ENCODE data around the gene KIF25. TPM values are rescaled to one million over a fixed set of nuclear protein-coding genes. Genes with fewer than 3 reads are reported as not detected.

Gene KIF25
- total and polyA plus RNA-seq, 7 donors = 0.50 to 0.54 TPM; not detected in 5

- H3K27ac ChIP-seq = no peak overlapping the region
- H3K4me1 ChIP-seq = no peaks in the 10 kb centered on the region
- H3K27me3 ChIP-seq = no peaks in the 10 kb centered on the region
- no peaks in the 10 kb centered on the region for H3K36me3 ChIP-seq
- no peak overlapping the region for H3K4me3 ChIP-seq
- TF ChIP-seq POLR2A (IDR thresholded peaks at IDR 0.05) = no peak
- TF ChIP-seq EP300 (IDR thresholded peaks at IDR 0.05) = no peak
- TF ChIP-seq POLR2AphosphoS5 (IDR thresholded peaks at IDR 0.05) = no peak
- TF ChIP-seq, protein P1, sequence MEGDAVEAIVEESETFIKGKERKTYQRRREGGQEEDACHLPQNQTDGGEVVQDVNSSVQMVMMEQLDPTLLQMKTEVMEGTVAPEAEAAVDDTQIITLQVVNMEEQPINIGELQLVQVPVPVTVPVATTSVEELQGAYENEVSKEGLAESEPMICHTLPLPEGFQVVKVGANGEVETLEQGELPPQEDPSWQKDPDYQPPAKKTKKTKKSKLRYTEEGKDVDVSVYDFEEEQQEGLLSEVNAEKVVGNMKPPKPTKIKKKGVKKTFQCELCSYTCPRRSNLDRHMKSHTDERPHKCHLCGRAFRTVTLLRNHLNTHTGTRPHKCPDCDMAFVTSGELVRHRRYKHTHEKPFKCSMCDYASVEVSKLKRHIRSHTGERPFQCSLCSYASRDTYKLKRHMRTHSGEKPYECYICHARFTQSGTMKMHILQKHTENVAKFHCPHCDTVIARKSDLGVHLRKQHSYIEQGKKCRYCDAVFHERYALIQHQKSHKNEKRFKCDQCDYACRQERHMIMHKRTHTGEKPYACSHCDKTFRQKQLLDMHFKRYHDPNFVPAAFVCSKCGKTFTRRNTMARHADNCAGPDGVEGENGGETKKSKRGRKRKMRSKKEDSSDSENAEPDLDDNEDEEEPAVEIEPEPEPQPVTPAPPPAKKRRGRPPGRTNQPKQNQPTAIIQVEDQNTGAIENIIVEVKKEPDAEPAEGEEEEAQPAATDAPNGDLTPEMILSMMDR (IDR thresholded peaks at IDR 0.05) = no peak
- no peak for DNase-seq
- no peaks in the 10 kb centered on the region for H3K9me3 ChIP-seq
- WGBS, 2 donors = 84 to 93% methylated on average over 3 of the region's 3 CpGs
- intact Hi-C loops (cut with DNase I) = no loop called here
Measured at GRCh38 chr6:167980911-167981580, 16.4 kb upstream of the KIF25 start.

GRCh38 chr6:167981916-167982462 is 15.5 kb upstream of the KIF25 start:
- no peaks in the 10 kb centered on the region for H3K4me1 ChIP-seq
- DNase-seq = no peak
- no peaks in the 10 kb centered on the region for H3K36me3 ChIP-seq
- H3K4me3 ChIP-seq = no peak overlapping the region
- intact Hi-C loops (cut with DNase I) = no loop called here
- no peak for TF ChIP-seq POLR2AphosphoS5 (IDR thresholded peaks at IDR 0.05)
- TF ChIP-seq EP300 (IDR thresholded peaks at IDR 0.05) = no peak
- no peak for TF ChIP-seq POLR2A (IDR thresholded peaks at IDR 0.05)
- TF ChIP-seq, protein P1 (IDR thresholded peaks at IDR 0.05) = no peak
- no peak overlapping the region for H3K27ac ChIP-seq
- 84 to 89% methylated on average over 7 of the region's 7 CpGs for whole genome bisulfite sequencing, 2 donors
- H3K9me3 ChIP-seq = no peaks in the 10 kb centered on the region
- H3K27me3 ChIP-seq = no peaks in the 10 kb centered on the region

- TF ChIP-seq POLR2A (IDR thresholded peaks at IDR 0.05) (no peak), POLR2AphosphoS5 (IDR thresholded peaks at IDR 0.05) (no peak), EP300 (IDR thresholded peaks at IDR 0.05) (no peak)
- TF ChIP-seq, protein P1 (IDR thresholded peaks at IDR 0.05) = no peak
- Histone ChIP-seq H3K27ac (no peak overlapping the region), H3K4me3 (no peak overlapping the region), H3K27me3 (no peaks in the 10 kb centered on the region), H3K9me3 (no peaks in the 10 kb centered on the region), H3K4me1 (no peaks in the 10 kb centered on the region), H3K36me3 (no peaks in the 10 kb centered on the region)
- no peak for DNase-seq
- intact Hi-C loops (cut with DNase I) = no loop called here
- WGBS, 2 donors = 93 to 95% methylated on average over 11 of the region's 11 CpGs
Measured at GRCh38 chr6:167984144-167984719, 13.2 kb upstream of the KIF25 start.

DNA sequence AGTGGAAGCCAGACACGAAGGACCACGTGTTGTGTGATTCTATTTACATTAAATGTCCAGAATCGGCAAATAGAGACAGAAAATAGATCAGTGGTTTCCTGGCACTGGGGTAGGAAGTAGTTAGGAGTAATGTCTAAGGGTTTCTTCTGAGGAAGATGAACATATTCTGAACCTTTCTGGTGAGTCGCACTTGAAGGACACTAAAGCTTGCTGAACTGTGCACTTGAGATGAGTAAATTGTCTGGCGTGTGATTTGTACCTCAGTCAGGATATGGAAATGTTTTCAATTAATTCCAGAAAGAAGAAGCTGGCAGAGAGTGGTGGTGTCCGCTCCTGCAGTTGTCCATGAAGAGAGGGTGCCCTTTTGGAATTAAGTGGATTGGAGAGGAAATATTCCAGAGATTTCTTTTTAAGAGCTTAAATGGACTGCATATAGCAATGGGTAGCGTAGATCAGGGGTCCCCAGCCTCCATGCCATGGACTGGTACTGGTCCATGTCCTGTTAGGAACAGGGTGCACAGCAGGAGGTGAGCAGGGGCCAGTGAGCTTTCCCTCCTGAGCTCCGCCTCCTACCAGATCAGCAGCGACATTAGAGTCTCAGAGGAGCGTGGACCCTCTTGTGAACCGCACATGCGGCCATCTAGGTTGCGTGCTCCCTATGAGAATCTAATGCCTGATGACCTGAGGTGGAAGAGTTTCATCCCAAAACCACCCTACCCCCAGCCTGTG is 12.4 kb upstream of the KIF25 start:
- no peaks in the 10 kb centered on the region for H3K9me3 ChIP-seq
- H3K27me3 ChIP-seq = no peaks in the 10 kb centered on the region
- no peaks in the 10 kb centered on the region for H3K36me3 ChIP-seq
- WGBS, 2 donors = 89 to 93% methylated on average over 13 of the region's 13 CpGs
- H3K27ac ChIP-seq = no peak overlapping the region
- intact Hi-C loops (cut with DNase I) = no loop called here
- TF ChIP-seq POLR2A (IDR thresholded peaks at IDR 0.05) = no peak
- TF ChIP-seq POLR2AphosphoS5 (IDR thresholded peaks at IDR 0.05) = no peak
- H3K4me1 ChIP-seq = no peaks in the 10 kb centered on the region
- no peak for DNase-seq
- no peak overlapping the region for H3K4me3 ChIP-seq
